ENCODE data around the gene TRABD2B.

TRABD2B gene

DNA sequence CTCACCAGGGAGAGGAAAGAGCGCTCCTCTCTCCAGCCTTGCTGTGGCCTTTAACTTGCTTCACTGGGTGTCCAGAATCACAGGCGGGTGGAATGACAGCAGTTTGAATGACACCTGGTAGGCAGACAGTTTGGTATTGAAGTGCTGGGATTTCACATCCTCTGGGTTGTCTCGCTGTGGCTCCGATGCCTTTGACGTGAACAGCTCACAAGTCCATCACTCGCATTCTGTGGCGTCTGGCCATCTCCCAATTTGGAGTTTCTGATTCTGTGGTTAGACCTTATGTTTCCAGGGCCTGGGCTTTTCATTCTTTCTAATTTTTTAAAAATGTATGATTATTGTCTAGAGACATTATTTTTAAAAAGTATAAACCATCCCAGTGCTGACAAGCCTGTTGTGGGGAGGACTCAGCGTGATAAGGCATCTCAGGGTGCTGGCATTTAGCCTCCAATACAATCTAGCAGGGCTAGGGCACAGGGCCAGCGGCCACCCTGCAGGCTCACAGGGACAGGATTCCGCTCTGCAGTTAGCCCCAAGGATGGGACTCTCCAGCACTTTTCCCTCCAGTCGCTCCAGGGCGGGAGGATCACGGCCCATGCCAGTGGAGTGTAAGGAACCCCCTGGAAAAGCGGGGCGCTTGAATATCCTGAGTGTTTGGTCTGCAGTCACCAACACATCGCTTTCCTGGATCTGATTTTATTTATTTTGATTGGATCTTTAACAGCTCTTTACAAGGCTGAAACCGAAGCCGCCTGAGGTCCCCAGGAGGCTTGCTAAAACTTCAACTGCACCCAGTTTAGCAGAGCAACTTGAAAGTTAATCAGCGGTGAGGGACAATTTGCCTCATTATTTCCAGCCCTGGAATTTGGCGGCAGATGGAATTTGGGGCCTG lies 178.3 kb downstream of the TRABD2B start:
- DNase-seq: no peak

DNA sequence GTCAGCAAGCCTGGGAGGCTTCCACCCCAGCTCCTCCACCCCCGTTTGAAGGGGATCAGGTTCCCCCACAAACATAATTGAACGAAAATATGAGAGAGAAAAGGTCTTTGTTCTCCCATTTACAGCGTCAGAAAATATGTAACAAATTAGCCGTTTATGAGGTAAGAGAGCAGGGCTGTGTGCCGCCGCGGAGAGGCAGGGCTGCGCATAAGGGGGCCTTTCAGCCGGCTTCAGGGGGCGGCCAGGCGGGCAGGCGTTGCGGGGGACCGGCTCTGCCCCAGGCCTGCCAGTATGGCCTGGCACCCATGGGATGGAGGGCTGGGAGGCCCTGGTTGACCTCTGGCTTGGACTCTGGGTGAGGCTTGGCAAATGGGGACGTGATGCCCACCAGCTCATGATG lies 179.3 kb downstream of the TRABD2B start:
- no peak for DNase-seq

DNA sequence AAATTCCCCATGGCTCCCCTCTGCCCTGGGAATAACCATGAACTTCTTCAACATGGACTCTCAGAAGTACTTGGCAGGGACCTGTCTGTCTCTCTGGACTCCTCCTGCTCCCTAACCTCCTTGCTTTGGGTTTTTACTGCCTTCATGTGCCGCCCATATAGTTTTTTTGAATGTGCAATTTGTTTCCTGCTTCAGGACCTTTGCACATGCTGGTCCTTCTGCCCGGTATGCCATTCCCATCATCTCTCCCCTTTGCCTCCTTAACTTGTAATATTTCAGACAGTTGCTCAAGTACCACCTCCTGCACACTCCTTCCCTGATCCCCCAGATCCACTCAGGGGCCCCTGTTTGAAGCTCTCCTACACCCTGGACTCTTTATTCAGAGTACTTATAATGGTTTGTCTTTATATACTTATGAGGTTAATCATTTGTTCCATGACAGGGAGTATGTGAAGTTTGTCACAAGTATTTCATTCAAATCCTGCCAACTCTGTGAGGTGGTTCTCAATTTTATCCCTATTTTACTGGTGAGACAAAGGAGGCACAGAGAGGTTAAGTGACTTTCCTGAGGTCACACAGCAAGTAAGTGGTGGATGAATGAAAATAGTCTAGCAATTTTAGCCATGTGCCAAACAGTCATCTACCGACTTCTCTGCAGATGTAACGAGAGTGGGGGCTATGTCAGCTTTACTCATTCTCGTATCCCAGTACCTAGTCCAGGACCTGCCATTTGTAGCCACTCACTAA lies 180.7 kb downstream of the TRABD2B start:
- no peak for DNase-seq

DNA sequence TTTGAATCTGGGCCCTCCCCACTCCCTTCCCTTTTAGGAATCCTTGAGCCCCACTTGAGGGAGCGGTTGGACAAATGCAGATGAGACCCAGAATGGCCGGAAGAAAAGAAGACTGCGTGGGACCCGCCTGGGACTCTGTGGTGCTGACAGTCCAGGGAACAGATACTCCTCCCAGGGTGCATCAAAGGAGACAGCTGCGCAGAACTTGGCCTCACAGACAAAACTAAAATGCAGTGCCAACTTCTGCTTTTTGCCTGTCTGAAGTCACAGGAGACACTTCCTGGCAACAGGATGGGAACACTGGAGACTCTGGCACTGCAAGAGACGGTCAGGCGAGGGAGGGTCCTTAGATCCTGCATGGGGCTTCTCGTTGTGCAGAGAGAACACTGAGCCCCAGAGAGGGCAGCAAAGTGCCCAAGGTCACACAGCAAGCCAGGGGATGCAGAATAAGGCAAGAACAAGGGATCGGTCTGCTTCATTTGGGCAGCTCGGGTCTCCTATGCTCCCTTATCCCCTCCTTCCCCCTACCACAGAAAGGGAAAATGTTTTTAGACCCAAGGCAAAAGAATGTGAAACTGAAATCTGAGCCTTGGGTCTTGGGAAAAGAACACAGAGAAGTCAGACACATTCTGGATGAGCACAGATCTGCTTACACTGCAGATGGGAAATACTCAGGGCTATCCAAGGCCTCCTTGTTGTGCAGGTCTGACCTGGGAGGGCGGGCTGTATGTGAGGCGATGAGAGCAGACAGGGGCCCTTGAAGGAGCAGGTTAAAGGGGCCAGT lies 182.4 kb downstream of the TRABD2B start:
- DNase-seq: no peak

DNA sequence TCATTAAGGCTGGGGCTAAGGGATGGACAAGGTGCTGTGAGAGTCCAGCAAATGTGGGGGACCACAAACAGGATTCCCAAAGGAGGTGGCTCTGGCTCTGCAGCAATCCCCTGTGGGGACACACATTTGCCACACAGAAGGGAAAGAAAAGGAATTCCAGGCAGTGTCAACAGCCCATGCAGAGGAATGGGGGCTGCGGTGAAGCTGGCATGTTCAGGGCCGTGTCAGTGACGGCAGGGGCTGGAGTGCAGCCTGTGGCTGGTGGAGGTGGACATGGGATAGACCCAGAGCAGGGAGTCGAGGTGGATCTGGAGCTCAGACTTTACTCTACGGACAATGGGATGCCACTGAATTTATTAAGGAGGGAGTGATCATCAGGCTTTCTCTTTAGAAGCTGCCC lies 183.2 kb downstream of the TRABD2B start:
- no peak for DNase-seq

DNA sequence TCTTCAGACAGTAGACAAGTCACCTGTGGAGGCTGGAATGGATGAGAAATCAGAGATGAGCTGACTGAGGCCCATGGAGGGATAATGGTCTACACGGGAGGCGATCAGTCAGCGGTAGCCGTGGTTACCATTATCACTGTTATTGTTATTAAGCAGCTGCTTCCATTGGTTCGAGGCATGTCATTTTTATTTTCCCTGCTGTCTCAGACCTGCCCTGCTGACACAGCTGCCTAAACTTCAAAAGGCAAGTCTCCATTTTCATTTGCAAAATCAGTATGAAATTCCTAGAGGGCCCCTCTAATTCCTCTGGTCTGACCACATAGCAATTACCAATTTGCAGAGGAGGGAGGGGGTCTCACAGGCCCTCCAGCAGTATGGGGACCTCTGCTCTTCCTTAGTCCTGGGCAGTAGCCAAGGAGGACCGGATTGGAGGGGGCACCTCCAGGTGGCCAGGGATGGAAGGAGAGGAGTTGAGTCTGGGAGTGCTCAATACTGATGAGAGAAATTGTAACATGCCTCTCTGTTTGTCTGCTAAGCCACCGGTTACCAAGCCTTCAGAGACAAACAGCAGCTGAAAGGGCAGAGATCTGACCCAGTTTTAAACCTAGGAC lies 184.2 kb downstream of the TRABD2B start:
- DNase-seq: no peak

DNA sequence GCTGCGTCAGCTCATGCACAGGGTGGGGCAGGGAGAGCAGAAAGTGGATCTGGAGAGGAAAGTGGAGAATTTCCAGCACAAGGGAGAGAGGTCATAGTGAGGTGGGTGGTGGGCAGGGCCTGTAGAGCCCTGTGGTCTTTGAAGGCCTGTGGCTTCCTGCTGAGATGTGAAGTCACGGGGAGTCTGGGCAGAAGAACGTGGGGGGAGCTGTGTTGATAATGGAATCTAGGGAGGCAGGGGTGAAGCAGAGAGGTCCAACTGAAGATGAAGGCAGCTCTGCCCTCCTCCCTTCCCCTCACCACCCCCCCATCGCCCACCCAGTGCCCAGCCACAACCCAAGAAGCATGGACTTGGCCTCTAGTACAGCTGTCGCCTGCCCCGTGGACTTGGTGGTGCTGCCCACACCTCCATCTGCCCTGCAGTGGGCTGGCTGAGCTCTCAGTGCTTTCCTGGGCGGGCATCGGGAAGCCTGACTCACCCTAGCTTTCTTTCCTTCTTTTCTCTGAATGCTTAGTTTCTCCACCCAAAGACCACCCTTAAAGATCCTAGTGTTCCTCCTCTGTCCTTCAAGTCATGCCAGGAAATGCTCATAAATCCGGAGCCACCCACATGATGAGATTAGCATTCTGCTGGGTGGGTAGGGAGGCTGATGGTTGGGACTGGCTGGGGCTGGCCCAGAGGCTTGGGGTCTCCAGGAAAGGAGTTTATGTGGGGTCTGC lies 186.1 kb downstream of the TRABD2B start:
- no peak for DNase-seq

DNA sequence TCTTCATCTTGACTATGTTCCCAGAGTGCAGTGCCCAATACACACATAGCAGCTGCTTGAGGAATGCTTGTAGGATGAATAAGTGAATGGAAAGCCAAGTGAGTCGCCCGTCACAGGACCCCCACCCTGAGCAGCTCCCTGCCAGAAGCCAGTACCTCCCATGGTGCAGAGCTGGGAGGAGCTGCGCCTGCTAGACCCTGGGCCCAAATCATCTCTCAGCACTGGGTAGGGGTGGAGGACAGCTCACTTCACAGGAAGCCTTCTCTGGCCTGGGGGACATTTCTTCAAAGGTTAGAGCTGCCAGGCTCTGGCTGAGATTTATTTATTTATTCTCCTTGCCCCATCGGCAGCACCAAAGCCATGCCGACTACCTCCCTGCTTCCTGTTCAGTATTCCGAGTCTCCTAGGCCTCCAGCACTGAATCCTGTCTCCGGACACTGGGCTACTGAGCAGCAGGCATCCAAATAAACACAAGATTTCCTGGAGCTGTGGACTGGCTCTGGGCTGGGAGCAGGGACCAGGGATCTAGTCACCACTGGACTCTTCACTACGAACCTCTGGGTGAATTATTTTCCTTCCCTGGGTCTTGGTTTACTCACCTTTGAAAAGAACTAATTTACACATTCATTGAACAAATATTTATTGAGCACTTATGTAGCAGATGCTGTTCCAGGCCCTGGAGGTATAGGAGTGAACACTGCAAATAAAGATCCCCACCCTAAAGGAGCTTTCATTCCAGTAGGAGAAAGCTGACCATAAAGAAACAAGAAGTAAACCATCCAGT lies 187.7 kb downstream of the TRABD2B start:
- no peak for DNase-seq

DNA sequence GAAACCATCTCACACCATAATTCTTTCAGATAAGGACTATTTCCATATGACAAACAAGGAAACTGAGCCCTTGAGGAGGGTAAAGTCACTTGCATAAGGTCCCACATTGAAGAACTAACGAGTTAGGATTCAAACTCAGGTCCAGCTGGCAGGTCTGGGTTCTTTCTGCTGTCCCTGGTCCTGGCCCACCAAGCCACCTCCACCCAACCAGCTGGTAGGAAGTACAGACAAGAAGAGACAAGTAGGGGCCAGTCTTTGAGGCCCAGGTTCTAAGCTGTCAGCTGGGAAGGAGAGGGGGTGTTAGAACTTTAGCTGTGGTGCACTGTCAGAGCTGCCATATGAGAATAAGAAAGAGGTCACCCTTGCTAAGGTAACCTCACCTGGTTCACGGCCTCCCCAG lies 188.6 kb downstream of the TRABD2B start:
- DNase-seq: no peak

DNA sequence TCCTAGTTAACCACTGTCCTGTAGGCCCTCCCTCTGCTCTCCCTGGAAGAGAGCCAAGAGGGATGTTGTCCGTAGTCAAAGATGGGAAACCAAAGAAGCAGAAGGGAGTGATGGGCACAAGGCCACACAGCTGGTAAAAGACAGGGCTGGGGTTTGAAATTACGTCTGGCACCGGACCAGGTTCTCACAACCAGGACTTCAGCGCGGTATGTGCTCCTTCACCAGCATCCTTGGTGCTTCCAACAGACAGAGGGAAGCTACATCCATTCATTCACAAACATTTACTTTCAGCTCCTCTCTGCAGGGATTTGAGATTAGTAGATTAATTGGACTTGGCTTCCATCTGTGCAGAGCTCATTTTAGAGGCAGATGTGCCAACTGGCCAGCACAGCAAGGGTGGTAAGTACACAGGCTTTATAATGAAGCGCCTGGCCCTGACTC lies 191.2 kb downstream of the TRABD2B start:
- DNase-seq: no peak

DNA sequence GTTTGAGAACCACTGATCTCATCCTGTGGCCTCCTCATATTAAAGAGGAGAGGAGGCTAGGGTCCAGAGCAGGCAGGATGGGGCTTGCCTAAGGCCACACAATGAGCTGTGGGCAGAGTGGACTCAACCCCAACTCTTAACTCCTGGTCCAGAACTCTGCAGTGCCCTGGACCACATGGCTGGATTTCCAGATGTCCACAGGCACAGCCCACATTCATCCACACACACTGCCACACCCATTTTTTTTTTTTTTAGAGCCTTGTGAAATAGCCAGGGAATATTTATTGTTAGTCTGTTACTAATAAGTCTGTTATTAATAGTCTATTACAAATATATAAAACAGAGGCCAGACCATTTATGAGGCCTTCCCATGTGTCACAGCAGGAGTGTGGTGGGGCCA lies 192.2 kb downstream of the TRABD2B start:
- DNase-seq: no peak

DNA sequence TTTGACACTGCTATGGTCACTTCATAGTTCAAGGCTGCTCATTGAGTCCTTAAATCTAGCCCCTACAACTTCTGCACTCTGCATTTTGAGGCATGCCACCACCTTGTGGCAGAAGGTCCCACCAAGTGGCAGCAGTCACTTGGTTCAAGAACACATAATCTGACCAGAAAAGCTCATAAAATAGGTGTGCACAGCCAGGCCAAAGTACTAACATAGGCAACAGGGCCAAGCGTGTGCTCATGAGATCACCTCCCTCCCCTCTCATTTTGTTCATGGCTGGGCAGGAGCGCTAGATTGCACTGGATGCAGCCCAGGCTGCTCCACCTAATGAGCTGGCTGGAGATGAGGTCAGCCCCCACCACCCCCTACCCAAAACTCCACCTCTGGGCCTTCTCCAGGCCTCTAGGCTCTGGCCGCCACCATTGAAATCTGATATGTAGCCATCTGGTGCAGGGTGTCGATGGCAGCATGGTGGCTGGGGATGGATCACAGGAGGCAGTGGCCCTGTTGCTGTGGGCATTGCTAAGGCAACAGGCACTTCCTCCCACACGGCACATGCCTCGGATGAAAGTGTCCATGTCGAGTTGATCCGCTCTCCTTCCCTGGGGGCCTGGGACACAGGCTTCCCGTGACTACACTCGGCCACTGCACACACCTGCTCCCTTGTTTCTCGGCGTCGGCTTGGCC lies 193.2 kb downstream of the TRABD2B start:
- DNase-seq: no peak

DNA sequence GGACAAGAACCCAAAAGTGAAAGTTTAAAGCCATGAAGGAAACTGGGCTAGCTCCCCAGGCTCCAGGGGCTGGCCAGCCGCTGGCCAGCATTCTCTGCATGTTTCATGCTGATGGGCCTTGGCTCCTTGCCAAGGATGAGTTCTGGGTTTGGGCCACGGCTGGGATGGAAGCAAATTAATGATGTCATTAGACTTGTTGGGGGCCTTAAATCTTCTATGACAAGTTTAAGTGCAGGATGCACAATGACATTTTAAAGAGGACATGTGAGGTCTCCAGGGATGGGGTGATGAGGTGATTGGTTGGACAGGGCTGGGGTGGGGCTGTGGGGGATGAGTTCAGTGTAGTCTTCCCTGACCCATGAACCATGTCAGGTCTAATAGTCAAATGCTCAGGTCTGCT lies 199.6 kb downstream of the TRABD2B start:
- no peak for DNase-seq

DNA sequence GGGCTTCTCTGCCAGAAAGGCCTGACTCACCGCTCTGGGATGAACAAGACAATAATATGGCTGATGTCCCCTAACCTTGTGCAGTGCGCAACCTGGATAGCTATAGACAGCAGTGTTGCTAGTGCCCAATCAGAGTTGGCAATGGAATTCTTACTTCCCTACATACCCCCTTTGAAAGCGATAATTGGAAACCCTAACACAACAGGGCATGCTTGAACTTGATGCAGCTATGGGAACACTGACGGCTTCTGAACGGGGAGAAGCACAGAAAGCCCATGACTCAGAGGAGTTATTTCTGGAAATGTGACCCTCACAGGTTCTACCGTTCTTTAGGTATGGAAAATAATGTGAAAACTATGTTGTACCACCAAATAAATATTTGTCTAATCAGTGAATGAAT lies 200.6 kb downstream of the TRABD2B start:
- no peak for DNase-seq

DNA sequence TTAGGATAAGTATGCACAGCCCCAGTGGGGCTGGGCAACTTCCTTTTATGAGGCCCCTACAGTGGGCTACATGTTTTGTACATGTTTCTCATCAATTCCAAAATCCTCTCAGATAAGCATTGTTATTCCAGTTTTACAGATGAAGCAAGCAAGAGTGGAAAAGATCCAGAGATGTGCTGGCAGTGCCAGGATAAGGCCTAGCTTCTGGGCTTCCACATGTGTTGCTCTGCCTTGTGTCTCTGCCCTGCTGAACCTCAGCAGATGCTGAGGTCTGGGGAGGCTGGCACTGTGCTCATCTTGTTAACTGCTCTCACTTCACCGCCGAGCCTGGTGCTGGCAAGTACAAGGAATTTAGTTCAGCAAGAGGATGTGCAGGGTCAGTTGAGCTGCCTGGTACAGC lies 202.1 kb downstream of the TRABD2B start:
- no peak for DNase-seq

DNA sequence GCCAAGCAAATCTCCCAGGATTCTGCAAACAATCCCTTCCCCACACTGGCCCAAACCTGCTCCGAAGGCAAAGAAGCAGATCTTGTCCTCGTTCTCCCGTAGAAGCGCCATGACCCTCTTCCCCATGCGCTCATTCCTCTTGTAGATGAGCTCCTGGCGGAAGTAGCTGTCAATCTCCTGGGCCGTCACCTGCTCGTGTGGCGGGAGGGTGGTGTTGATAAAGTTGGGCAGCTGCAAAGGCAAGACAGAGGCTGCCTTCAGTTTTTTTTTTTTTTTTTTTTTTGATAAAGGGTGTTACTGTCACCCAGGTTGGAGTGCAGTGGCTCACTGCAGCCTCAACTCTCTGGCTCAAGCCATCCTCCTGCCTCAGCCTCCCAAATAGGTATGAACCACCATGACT lies 202.7 kb downstream of the TRABD2B start:
- DNase-seq: no peak

DNA sequence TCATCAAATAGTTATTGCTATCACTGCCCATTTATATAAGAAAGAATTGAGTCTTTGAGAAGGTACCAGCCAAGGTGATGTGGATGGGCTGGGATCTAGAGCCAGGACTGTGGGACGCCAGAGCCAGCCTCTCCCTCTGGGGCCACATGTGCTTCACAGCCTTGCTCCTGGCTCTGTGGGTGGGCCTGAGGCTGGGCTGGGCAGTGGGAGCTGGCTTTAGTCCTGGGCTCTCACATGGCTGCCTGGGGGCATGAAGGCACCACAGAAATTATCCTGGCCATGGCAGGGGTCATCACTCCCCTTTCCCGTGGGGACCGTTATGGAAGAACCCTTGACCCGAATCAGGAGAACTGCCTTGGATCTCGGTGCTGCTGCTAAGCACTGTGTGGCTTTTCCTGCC lies 203.1 kb downstream of the TRABD2B start:
- no peak for DNase-seq

DNA sequence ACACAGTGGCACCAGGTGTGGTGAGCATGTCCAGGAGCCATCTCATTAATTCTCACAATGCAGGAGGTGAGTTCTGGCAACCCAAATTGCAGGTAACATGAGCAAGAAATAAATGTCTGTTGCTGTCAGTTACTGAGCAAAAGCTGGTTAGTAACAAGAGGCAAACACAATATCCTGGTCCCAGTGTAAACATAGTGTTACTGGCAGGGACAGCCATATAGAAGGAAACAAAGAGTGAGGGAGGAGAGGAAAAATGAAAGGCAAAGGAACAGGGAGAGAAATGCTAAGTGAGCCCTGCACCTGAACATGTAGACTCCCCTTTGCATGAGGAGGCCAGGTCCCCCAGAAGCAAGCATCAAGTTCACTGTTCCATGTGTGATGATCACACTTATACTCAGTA lies 203.6 kb downstream of the TRABD2B start:
- no peak for DNase-seq

DNA sequence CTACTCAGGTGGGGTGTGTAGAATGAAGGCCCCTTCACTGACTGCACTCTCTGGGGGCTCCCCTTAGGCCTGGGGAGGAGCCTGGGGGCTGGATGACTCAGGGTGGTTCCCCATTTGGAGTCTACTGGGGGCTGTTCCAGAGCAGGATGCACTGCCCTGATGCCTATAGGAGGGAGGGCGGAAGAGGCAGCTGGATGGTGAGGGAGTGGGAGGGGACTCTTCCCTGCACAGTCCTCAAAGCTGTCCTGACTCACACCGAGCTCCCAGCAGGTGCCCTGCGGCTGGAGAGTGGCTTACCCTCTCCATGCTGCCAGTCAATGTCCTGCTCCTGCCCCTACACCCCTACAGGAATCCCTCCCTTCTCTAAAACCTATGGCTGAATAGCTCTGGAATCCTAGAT lies 204.4 kb downstream of the TRABD2B start:
- DNase-seq: no peak

DNA sequence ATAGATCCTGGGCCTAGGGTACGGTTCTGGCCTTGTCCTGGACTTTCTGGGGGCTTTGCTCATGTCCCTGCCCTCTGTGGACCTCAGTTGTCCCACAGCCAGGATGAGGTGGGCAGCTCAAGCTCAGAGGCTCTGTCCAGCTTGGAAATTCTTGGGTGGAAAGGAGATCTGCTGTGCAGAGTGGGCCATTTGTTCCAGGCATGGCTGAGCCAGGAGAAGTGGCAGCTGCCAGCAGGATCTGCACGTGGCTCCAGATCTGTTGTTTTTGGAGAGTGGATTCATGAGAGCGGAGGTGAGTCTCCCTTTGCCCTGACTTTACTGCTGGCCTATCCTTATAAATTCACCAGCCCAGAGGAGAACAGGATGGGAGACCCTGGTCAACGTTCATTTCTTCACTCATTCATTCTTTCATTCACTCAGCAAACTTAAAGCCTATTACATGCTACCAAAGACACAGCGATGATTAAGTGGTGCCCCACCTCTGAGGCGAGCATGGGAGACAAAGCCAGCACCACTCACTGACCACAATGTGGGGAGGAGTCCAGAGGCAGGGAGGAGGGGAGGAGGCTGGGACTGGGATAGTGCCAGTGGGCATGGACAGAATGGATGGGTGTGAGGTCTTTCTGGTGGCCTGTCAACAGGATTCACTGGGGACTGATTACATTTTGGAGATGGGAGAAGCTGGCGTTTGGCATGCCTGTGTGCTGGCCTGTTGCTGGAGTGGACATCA lies 205.1 kb downstream of the TRABD2B start:
- no peak for DNase-seq

Data from stimulated activated CD4-positive, alpha-beta T cell treated with anti-CD3 and anti-CD28 coated beads, Interleukin-1b, Interleukin-23, amount 100 ng/mL, for 48 hours (primary cell).